ENCODE results near the gene EXD3.
A peak's percentile ranks its signal among the peaks of the same experiment; 100 is the strongest.

EXD3 gene

DNA sequence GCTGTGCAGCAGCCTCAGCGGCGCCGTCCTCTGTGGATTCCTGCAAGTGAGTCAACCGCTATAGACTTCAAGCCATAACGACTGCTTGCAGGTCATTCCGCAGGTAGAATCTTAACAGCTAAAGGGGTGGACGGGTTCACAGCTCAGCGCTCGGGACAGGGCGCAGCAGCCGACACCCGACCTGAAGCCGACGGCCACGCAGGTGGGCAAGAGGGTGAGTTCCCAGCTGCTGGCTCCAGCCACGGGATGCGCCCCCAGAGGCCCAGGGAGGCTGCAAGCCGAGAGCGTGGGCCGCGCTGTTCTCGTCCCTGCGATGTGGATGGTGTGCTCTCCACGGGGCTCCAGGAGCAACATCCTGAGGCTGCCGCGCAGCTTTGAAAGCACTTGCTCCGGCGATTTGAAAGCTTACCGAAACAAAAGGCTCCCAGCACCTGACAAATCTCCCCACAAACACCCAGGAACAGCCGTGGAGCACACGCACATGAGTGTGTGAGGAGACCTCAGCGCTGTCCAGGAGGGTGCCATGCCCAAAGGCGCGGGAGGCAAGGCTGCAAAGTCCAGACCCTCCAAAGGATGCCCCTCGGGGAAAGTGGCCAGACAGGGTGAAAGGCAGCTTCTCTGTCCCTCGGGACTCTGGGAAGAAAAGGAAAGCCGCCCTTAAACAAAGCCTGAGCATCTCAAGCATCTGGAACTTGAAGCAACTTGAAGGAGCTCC lies 48.7 kb downstream of the EXD3 start:
- no peak for DNase-seq

DNA sequence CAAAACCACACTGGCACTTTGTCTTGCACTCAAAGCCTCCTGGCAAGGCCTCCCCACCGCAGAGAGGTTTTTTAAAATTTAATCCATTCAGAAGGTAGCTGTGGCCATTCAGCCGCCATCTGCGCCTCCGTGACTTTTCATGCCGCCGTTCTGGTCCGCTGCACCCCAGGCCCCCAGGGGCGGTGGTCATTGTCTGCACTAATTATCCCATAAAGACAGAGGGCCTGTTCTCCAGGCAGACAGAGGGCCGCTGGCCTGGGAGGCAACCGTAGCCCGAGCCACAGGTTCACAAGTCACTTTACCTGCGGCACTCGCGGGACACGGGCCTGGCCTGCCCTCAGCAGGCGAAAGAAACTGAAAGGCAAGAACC lies 49.4 kb downstream of the EXD3 start:
- no peak for DNase-seq

- DNase-seq, result peak; percentile 10
These were observed 50.0 kb downstream of the EXD3 start for GRCh38 chr9:137372693-137373610.

DNA sequence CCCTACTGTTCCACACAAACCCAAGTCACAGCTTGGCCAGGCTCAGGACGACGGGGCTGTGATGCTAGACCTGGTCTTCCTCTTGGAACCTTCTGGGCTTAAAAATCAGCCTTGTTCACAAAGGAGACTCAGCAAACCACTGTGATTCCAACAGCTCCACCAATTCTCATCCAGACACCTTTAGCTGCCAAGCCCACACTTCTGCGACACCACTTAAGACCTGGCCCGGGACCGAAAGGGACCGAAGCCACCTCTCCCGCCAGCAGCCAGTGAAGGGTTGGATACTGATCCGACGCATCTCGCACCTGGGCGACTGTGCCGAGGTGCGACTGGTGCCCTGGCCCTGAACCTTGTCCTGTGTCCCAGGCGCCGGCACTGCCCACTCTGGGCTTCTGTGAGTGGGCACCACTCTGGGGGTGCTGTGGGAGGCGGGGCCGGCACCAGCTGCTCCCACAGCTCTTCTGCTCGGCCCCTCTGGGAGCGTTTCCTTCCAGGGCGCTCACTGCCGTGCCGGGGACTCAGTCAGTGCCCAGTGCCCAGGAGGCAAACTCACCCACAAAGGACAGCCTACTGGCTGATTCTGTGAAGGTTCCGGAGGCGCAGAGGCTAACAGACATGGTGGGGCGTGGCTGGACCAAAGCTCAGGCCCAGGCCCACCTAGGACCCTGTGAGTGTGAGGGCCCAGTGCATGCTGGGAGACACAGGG lies 50.9 kb downstream of the EXD3 start:
- DNase-seq, result no peak

DNA sequence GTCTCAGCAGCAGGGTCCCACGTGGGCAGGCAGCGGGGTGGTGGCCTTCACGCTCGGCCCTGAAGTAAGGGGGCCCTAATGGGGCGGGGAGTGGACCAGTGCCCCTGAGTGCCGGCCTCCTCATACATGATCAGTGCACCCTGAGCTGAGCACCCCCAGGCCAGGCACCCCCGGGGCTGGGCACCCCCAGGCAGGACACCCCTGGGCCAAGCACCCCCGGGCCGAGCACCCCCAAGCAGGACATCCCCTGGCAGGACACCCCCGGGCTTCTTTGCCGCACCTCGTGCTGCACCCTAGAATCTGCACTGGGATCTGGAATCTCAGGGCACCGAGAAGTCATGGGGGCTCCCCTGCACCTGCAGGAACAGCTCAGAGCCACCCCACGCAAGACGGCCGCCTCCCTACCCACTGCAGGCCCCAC lies 51.4 kb downstream of the EXD3 start:
- DNase-seq, result no peak

- DNase-seq, result peak; percentile 10
These were observed 52.0 kb downstream of the EXD3 start for GRCh38 chr9:137370865-137371520.

- no peak for DNase-seq
These were observed 52.8 kb downstream of the EXD3 start for GRCh38 chr9:137369911-137370764.

DNA sequence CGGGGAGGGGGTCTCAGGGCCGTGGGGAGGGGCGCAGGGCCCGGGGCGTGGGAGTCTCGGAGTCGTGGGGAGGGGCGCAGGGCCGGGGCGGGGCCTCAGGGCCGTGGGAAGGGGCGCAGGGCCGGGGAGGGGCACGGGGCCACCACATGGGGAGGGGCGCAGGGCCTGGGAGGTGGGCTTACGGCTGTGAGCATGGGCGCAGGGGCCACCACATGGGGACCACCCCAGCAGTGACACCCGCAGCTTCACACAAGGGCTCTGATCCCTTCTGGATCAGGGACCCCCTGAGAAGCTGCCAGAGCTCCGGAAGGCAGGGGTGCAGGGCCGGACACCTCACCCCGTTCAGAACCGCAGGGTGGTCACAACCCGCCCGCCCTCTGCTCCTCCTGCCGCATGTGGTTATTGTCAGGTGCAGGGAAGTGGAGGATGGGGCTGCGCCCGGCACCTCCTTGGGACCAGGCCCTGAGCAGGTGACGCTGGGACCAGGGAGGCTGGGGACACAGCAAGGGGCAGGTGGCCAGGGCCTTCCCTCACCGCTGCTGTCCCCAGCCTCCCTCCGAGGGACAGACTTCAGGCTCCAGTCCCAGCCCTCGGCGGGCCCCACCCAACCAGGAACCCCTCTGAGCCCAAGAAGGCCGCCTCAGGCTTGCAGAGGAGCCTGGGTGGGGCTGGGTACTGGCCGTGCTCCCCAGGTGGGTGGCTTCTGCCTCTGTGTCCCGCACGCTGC lies 53.7 kb downstream of the EXD3 start:
- no peak for DNase-seq

GRCh38 chr9:137368431-137369035 lies 54.4 kb downstream of the EXD3 start:
- DNase-seq, result no peak

- no peak for DNase-seq
These were observed 55.2 kb downstream of the EXD3 start for GRCh38 chr9:137367506-137368430.

DNA sequence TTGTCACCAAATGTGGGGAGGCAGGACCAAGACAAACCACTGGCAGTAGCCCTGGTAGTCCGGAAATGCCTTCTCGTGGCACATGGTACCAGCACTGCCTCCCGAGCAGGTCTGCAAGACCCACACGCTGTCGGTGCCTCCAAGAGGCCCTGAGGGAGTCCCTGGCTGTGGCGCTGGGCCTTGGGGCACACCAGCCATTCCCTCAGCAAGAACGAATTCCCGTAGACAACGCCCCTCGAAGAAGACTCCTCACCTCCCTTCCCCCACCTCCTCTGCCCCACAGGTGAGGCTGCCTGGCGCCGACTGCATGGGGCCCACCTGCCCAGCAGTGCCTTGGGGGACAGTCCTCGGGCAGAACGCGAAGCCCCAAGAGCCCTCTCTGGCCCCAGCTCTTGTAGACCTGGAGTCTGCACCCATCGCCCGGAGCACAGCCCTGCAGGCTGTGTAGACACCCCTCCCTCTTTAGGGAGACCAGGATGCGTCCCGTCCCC lies 56.0 kb downstream of the EXD3 start:
- DNase-seq, result no peak

DNA sequence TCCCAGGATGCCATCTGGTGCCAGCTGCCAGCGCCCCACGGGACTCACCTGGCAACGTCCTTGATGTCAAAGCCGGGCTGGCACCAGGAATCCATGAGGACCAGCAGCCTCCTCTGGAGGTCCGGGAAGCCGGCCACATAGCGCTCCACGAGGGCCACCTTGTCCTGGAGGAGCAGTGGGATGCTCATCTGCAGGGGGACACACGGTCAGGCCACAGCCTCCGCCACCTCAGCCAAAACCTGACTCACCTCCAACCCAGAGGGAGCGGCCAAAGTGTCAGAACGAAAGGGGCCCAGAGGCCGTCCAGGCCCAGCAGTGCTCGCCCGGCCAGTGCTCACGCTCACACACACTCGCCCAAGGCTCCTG lies 56.5 kb downstream of the EXD3 start:
- no peak for DNase-seq

GRCh38 chr9:137365552-137366444 lies 57.2 kb downstream of the EXD3 start:
- DNase-seq, result no peak

- DNase-seq, result no peak
These were observed 57.9 kb downstream of the EXD3 start for GRCh38 chr9:137365056-137365455.

DNA sequence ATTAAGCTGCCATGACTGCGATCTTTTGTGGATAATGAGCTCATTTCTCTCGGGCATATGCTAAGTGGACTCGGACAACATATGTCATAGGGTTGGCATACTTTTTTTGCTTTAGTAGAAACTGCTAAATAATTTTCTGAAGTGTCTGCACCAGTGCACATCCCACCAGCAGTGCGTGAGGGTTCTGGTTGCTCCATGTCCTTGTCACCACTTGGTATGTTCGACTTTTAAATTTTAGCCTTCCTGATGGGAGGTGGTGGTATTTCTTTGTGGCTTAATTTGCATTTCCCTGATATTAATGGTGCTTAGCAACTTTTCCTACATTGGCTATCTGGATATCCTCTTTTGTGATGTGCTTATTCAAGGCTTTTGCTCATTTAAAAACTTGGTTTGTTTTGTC lies 63.1 kb downstream of the EXD3 start:
- no peak for DNase-seq

- no peak for DNase-seq
These were observed 64.8 kb downstream of the EXD3 start for GRCh38 chr9:137358126-137358525.

DNA sequence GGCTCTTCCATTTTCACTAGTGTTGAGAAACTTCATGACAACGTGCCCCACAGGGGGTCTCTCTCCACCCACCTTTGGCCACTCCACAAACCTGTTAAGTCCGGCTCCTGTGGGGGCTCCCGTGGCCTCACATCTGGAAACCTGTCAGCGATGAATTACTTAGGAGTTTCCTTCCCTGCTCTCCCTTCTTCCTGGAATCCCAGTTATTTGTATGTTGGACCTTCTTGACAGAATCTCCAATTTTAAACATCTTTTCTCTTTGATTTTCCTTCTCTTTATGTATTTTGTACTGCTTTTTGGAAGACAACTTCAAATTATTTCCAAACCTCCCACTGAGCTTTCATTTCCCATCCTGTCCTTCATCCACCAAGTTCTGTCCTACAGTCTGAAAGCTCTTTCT lies 65.8 kb downstream of the EXD3 start:
- DNase-seq, result no peak

- DNase-seq, result no peak
These were observed 67.1 kb downstream of the EXD3 start for GRCh38 chr9:137355761-137356365.

Data from activated naive CD4-positive, alpha-beta T cell treated with anti-CD3 and anti-CD28 coated beads, Interleukin-2, amount 50 U/mL, for 16 hours (primary cell).